ENCODE results near the gene CLNK. TPM values are rescaled to one million over a fixed set of nuclear protein-coding genes. Genes with fewer than 3 reads are reported as not detected.

CLNK gene
- total RNA-seq, 4 donors from 2014 or later = 0.17 to 1.3 (median 0.45) TPM; not detected in 1

DNA sequence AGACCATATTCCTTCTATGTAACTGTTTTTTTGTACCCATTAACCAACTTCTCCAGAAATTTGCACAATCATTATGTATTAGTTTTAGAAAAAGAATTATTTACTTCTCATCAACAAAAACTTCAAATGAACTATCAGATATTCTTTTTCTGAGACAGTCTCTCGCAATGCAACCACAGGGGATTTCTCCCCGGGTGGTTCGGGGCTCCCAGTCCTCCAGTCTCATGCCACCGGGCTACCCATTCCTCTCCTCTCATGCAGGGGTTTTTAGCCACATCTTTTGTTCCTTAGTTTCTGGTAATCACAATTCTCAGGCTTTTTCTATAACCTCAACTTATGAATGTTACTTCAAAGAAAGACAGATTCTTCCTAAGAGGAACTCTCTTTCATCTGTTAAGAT is 46.6 kb upstream of the CLNK start:
- intact Hi-C loops (cut with DNase I; ENCODE audit: low total_unique reads) = no loop called here
- no peak for DNase-seq (ENCODE audit: low spot score in 2 of 2)
- TF ChIP-seq, protein P1, sequence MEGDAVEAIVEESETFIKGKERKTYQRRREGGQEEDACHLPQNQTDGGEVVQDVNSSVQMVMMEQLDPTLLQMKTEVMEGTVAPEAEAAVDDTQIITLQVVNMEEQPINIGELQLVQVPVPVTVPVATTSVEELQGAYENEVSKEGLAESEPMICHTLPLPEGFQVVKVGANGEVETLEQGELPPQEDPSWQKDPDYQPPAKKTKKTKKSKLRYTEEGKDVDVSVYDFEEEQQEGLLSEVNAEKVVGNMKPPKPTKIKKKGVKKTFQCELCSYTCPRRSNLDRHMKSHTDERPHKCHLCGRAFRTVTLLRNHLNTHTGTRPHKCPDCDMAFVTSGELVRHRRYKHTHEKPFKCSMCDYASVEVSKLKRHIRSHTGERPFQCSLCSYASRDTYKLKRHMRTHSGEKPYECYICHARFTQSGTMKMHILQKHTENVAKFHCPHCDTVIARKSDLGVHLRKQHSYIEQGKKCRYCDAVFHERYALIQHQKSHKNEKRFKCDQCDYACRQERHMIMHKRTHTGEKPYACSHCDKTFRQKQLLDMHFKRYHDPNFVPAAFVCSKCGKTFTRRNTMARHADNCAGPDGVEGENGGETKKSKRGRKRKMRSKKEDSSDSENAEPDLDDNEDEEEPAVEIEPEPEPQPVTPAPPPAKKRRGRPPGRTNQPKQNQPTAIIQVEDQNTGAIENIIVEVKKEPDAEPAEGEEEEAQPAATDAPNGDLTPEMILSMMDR (IDR thresholded peaks at IDR 0.05) = no peak
- TF ChIP-seq POLR2A (IDR thresholded peaks at IDR 0.05) = no peak
- H3K4me3 ChIP-seq (ENCODE audit: low read depth, poor library complexity, severe bottlenecking) = no peak overlapping the region
- WGBS, 2 donors = 89 to 94% methylated on average over 4 of the region's 4 CpGs

DNA sequence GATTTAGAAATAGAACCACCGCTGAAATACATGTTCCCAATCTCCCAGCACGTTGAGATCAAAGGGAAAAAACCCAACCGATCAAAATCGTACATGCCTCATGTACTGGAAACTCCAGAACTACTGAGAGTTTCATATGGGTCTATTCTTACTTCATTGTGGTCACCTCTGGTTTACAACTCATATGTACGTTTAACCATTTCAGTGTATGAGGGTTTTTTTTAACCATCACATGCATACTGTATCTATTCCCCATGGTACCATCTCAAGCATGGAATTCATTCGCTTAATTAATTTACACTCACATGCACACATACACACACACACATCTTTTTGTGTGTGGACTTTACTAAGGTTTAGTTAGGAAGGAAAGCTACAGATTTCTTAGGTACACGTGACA is 46.0 kb upstream of the CLNK start:
- no peak for TF ChIP-seq POLR2A (IDR thresholded peaks at IDR 0.05)
- TF ChIP-seq, protein P1 (IDR thresholded peaks at IDR 0.05) = no peak
- no peak for DNase-seq (ENCODE audit: low spot score in 2 of 2)
- H3K4me3 ChIP-seq (ENCODE audit: low read depth, poor library complexity, severe bottlenecking) = no peak overlapping the region
- WGBS, 2 donors = 88 to 90% methylated on average over 7 of the region's 7 CpGs
- intact Hi-C loops (cut with DNase I; ENCODE audit: low total_unique reads) = no loop called here

DNA sequence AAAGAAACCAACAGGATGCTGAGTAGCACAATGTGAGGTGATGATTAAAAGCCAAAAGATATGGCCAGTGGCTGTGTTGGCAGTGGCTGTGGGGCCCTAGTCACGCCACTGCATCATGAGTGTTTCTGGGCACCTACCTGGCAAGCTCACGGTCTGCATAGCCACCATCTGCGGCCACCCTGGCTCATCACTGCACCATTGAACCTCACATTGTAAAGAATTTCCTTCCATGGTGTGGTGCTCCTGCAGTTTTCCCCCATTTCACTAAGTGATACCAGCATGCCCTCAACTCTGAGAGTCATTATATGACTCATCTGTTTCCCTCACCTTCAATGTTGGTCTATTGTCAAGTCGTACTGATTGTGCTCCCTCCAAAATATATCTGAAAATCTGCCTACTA is 45.5 kb upstream of the CLNK start:
- DNase-seq (ENCODE audit: low spot score in 2 of 2) = no peak
- intact Hi-C loops (cut with DNase I; ENCODE audit: low total_unique reads) = no loop called here
- no peak overlapping the region for H3K4me3 ChIP-seq (ENCODE audit: low read depth, poor library complexity, severe bottlenecking)
- WGBS, 2 donors = 80% methylated on average over 4 of the region's 4 CpGs
- no peak for TF ChIP-seq POLR2A (IDR thresholded peaks at IDR 0.05)
- TF ChIP-seq, protein P1 (IDR thresholded peaks at IDR 0.05) = no peak

DNA sequence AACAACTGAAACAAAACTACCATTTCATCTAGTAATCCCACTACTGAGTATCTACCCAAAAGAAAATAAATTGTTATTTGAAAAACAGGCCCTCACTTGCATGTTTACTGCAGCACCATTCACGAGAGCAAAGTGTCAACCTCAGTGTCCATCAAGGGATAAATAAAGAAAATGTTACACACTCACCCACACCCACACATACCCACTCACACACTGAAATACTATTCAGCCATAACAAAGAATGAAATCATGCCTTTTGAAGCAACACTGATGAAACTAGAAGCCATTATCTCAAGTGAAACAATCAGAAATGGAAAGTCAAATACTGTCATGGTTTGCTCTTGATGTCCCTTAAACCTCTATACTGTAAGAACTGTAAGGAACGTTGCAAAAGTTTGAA is 44.8 kb upstream of the CLNK start:
- intact Hi-C loops (cut with DNase I; ENCODE audit: low total_unique reads) = no loop called here
- no peak overlapping the region for H3K4me3 ChIP-seq (ENCODE audit: low read depth, poor library complexity, severe bottlenecking)
- TF ChIP-seq, protein P1 (IDR thresholded peaks at IDR 0.05) = no peak
- TF ChIP-seq POLR2A (IDR thresholded peaks at IDR 0.05) = no peak
- WGBS, 2 donors = 76 to 77% methylated on average over 2 of the region's 2 CpGs
- no peak for DNase-seq (ENCODE audit: low spot score in 2 of 2)

DNA sequence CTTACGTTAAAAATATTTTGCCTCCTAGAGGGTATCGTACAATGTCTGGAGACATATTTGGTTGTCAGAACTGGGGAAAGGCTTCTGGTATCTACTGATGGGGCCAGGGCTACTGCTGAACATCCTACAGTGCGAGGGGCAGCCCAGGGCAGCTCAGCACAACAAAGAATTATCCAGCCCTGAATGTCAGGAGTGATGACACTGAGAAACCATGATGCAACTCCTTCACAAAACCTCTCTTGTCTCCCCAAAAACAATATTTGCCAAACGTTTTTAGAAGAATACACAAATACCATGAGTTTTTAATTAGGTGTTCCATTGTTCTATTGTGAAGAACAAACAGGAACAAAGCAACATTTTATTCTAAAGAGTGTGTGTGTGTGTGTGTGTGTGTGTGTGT is 43.4 kb upstream of the CLNK start:
- no peak for TF ChIP-seq POLR2A (IDR thresholded peaks at IDR 0.05)
- TF ChIP-seq, protein P1 (IDR thresholded peaks at IDR 0.05) = no peak
- H3K4me3 ChIP-seq (ENCODE audit: low read depth, poor library complexity, severe bottlenecking) = no peak overlapping the region
- 49 to 64% methylated on average over 4 of the region's 4 CpGs for WGBS, 2 donors
- intact Hi-C loops (cut with DNase I; ENCODE audit: low total_unique reads) = no loop called here
- no peak for DNase-seq (ENCODE audit: low spot score in 2 of 2)

DNA sequence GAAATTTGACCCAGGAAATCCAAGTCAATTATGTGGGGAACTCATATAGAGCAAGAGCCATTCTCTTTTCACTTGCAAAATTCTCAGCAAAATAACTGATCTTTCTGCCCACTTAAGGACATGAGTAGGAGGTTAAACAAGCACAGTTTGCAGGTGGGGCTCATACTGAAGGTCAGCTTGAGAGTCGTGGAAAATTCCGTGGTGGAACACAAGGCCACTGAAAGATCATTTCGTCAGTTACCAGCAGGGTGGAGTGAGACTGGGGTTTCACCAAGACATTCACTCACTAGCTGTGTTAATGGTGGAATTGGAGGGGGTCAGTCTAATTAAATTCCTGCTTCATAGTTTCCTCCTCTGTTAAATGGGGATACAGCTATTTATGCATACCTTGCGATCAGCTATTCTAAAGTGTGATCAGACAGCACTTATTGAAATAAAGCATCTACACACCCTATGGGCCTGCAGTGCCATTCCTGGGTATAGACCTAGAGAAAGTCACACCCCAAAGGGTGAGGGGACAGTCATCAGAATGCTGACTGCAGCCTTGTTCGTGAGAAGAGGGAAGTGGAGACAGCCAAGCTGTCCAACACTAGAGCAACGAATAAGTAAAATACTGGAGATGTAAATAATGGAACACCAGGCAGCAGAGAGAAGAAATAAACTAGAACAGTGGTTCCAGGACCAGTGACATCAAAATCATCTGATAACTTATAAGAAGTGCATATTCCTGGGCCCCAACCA is 42.7 kb upstream of the CLNK start:
- no peak for TF ChIP-seq POLR2A (IDR thresholded peaks at IDR 0.05)
- TF ChIP-seq, protein P1 (IDR thresholded peaks at IDR 0.05) = no peak
- DNase-seq (ENCODE audit: low spot score in 2 of 2) = no peak

More for the DNA sequence above, 42.7 kb upstream of the CLNK start:
- 58 to 73% methylated on average over 6 of the region's 6 CpGs for WGBS, 2 donors
- H3K4me3 ChIP-seq (ENCODE audit: low read depth, poor library complexity, severe bottlenecking) = no peak overlapping the region
- intact Hi-C loops (cut with DNase I; ENCODE audit: low total_unique reads) = no loop called here

Measured in lower leg skin (tissue), 4 donors.